HepG2 (cell line): ENCODE data around the gene PRDX2. TPM values are rescaled to one million over a fixed set of nuclear protein-coding genes. Genes with fewer than 3 reads are reported as not detected.

ENCODE experiments used
- AHR ChIP-seq: IDR thresholded peaks from 2 replicates; pipeline ENCODE4 v1.6.1; 2018; ENCODE audit warnings: missing genetic modification reagents, missing compliant biosample characterization
- AKAP8 ChIP-seq: sonication (generic); formaldehyde crosslinking; IDR thresholded peaks from 2 replicates; pipeline ENCODE4 v1.5.1; 2020; ENCODE audit warnings: mild to moderate bottlenecking, missing genetic modification reagents
- ASH2L ChIP-seq: fragments of 300-600, 200-600 bp; sonication (generic); IDR thresholded peaks from 2 replicates; pipeline ENCODE4 v1.7.0; 2017; ENCODE audit warnings: low read depth, mild to moderate bottlenecking, moderate library complexity, mixed read lengths, low read length; ENCODE audit not compliant: insufficient read length
- CHD4 ChIP-seq: fragments of 200-600 bp; sonication (generic); IDR thresholded peaks from 2 replicates; pipeline ENCODE4 v1.7.0; 2017; ENCODE audit warnings: mild to moderate bottlenecking, low read length, borderline replicate concordance
- HMGA1 ChIP-seq: sonication (generic); formaldehyde crosslinking; conservative IDR thresholded peaks from 2 replicates; pipeline ENCODE4 v1.4.0; 2020; ENCODE audit warnings: missing genetic modification reagents
- HNF1B ChIP-seq: sonication (generic); formaldehyde crosslinking; IDR thresholded peaks from 2 replicates; pipeline ENCODE4 v1.5.1; 2020; ENCODE audit warnings: mild to moderate bottlenecking, moderate library complexity, missing genetic modification reagents
- KLF6 ChIP-seq: IDR thresholded peaks from 2 replicates; pipeline ENCODE4 v1.8.0; 2016; ENCODE audit warnings: missing biosample characterization, missing genetic modification reagents
- MYPOP ChIP-seq: sonication (generic); formaldehyde crosslinking; IDR thresholded peaks from 2 replicates; pipeline ENCODE4 v1.8.1; 2023; ENCODE audit warnings: mild to moderate bottlenecking, moderate library complexity, missing genetic modification reagents
- NFKBIZ ChIP-seq: IDR thresholded peaks from 2 replicates; pipeline ENCODE4 v1.6.1; 2018; ENCODE audit warnings: missing genetic modification reagents, missing compliant biosample characterization
- NR1H2 ChIP-seq: sonication (generic); formaldehyde crosslinking; IDR thresholded peaks from 2 replicates; pipeline ENCODE4 v1.8.1; 2022; ENCODE audit warnings: low read depth, missing genetic modification reagents, borderline replicate concordance
- PRDM4 ChIP-seq: sonication (generic); formaldehyde crosslinking; IDR thresholded peaks from 2 replicates; pipeline ENCODE4 v1.9.0; 2021; ENCODE audit warnings: missing genetic modification reagents, borderline replicate concordance
- SIN3A ChIP-seq: IDR thresholded peaks from 2 replicates; pipeline ENCODE4 v1.6.1; 2011; ENCODE audit warnings: low read depth, mild to moderate bottlenecking, control low read depth, low read length, borderline replicate concordance
- SMAD3 ChIP-seq: sonication (generic); formaldehyde crosslinking; IDR thresholded peaks from 2 replicates; pipeline ENCODE4 v1.4.0; 2020; ENCODE audit warnings: missing genetic modification reagents
- THAP9 ChIP-seq: sonication (generic); formaldehyde crosslinking; IDR thresholded peaks from 2 replicates; pipeline ENCODE4; 2020; ENCODE audit warnings: missing genetic modification reagents, mild to moderate bottlenecking, borderline replicate concordance
- ZMYM3 ChIP-seq: sonication (generic); formaldehyde crosslinking; IDR thresholded peaks from 2 replicates; pipeline ENCODE4 v1.5.1; 2020; ENCODE audit warnings: mild to moderate bottlenecking, missing genetic modification reagents
- ZNF382 ChIP-seq: sonication (generic); formaldehyde crosslinking; IDR thresholded peaks from 2 replicates; pipeline ENCODE4 v1.5.0; 2020; ENCODE audit warnings: missing genetic modification reagents, mild to moderate bottlenecking, borderline replicate concordance
- ZNF552 ChIP-seq: sonication (generic); formaldehyde crosslinking; IDR thresholded peaks from 2 replicates; pipeline ENCODE4 v1.9.0; 2022; ENCODE audit warnings: missing genetic modification reagents, mild to moderate bottlenecking, borderline replicate concordance
- ZNF773 ChIP-seq: sonication (generic); formaldehyde crosslinking; IDR thresholded peaks from 2 replicates; pipeline ENCODE4 v1.4.0; 2020; ENCODE audit warnings: missing genetic modification reagents, borderline replicate concordance
- ZSCAN5A ChIP-seq: sonication (generic); formaldehyde crosslinking; IDR thresholded peaks from 2 replicates; pipeline ENCODE4 v1.8.0; 2022; ENCODE audit warnings: mild to moderate bottlenecking, missing genetic modification reagents, borderline replicate concordance
- polyA plus RNA-seq, 8 experiments: library from polyadenylated mRNA; depleted of rRNA in 3 of 8; stranded (reverse) in 7 of 8; unstranded in 1 of 8; fragments of >200 nt; fragmentation: Illumina TruSeq in 4 of 8; extraction: Trizol in 4 of 8; gene quantifications; 2 replicates each; pipeline versions ENCODE4 v1.2.1 to v1.2.3, GENCODE V29; 2011 to 2016; ENCODE audit warnings: low read depth in 4 of 8, missing spikeins in 1 of 8, mixed read lengths in 1 of 8; ENCODE audit not compliant: insufficient read depth in 1 of 8
- total RNA-seq, 5 experiments: library from RNA; depleted of rRNA; stranded (reverse); fragments of >200 nt; fragmentation: Illumina TruSeq; extraction: Trizol; gene quantifications; 2 replicates each; pipeline ENCODE4 v1.2.3, GENCODE V29; 2016; ENCODE audit warnings: low read depth in 1 of 5

PRDX2 gene
- total and polyA plus RNA-seq, 2 of the 13 experiments (the other 11 are each of a cell fraction or from before 2014, with no cell fraction given): 218 to 381 TPM

- TF ChIP-seq ZNF382: no peak
- no peak for TF ChIP-seq SMAD3 (CRISPR knock-in tag)
- peak; percentile 64; the same call in 1 of the 2 replicates for TF ChIP-seq MYPOP (CRISPR knock-in tag)
- TF ChIP-seq AHR (CRISPR knock-in tag): no peak
- TF ChIP-seq ZNF773: no peak
- no peak for TF ChIP-seq NFKBIZ
- no peak for TF ChIP-seq SIN3A
- no peak for TF ChIP-seq NR1H2 (CRISPR knock-in tag)
- TF ChIP-seq ZSCAN5A: no peak
- TF ChIP-seq THAP9 (CRISPR knock-in tag): no peak
- TF ChIP-seq AKAP8: no peak
- TF ChIP-seq CHD4: no peak
- no peak for TF ChIP-seq KLF6 (CRISPR knock-in tag)
- TF ChIP-seq ZNF552 (CRISPR knock-in tag): no peak
- no peak for TF ChIP-seq HMGA1 (CRISPR knock-in tag)
- TF ChIP-seq ASH2L: no peak
- TF ChIP-seq ZMYM3: no peak
- TF ChIP-seq HNF1B: peak; percentile 76
- no peak for TF ChIP-seq PRDM4
Measured at GRCh38 chr19:12777217-12778016, 24.2 kb downstream of the PRDX2 start (continued).
